HL-60 (cell line): ENCODE results near the gene KLK10.

Experiments
- POLR2AphosphoS5 ChIP-seq: IDR thresholded peaks from 2 replicates; pipeline ENCODE4 v1.6.1; 2012; ENCODE audit warnings: low read depth
- REST ChIP-seq: IDR thresholded peaks from 2 replicates; pipeline ENCODE4 v1.6.1; 2012; ENCODE audit warnings: low read depth; ENCODE audit not compliant: insufficient replicate concordance
- TF ChIP-seq, protein P1 (sequence below): IDR thresholded peaks from one replicate; pipeline ENCODE4 v1.5.1; 2011; ENCODE audit warnings: low read length, control low read depth, inconsistent platforms; ENCODE audit not compliant: insufficient read depth

GRCh38 chr19:51023946-51024345, 4.4 kb upstream of the KLK10 start:
- TF ChIP-seq, protein P1, sequence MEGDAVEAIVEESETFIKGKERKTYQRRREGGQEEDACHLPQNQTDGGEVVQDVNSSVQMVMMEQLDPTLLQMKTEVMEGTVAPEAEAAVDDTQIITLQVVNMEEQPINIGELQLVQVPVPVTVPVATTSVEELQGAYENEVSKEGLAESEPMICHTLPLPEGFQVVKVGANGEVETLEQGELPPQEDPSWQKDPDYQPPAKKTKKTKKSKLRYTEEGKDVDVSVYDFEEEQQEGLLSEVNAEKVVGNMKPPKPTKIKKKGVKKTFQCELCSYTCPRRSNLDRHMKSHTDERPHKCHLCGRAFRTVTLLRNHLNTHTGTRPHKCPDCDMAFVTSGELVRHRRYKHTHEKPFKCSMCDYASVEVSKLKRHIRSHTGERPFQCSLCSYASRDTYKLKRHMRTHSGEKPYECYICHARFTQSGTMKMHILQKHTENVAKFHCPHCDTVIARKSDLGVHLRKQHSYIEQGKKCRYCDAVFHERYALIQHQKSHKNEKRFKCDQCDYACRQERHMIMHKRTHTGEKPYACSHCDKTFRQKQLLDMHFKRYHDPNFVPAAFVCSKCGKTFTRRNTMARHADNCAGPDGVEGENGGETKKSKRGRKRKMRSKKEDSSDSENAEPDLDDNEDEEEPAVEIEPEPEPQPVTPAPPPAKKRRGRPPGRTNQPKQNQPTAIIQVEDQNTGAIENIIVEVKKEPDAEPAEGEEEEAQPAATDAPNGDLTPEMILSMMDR = no peak
- no peak for TF ChIP-seq POLR2AphosphoS5
- no peak for TF ChIP-seq REST
